Measurements from ENCODE around the gene ZNF358. TPM values are rescaled to one million over a fixed set of nuclear protein-coding genes. Genes with fewer than 3 reads are reported as not detected.
A peak's percentile ranks its signal among the peaks of the same experiment; 100 is the strongest.

The ZNF358 gene
- total and polyA plus RNA-seq, 2 of the 13 experiments (the other 11 are each of a cell fraction or from before 2014, with no cell fraction given), result 9.1 to 37.0 TPM

DNA sequence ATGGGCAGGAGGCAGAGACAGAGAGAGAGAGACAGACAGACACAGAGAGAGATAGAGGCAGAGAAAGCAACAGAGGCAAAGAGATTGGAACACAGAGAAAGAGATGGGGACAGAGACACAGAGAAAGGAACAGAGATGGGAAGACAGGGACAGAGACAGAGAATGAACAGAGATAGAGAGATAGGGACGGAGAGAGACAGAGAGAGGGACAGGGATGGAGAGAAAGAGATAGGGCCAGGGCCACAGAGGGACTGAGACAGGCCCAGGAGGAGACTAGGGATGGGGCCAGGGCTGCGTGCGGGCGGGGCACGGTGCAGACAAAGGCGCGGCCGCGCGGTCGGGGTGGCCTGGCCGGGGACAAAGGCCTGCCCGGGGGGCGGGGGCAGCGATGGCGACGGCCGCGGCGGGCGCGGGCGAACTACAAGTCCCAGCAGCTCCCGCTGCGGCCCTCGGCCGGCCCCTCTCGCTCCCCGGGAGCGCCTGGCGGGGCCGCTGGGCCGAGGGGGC lies at the start of gene ZNF358 (continued):
- peak; percentile 25; the same call in 1 of the 2 replicates for TF ChIP-seq POLR2AphosphoS5 (IDR thresholded peaks at IDR 0.05; ENCODE audit: low read depth, low read length)
- TF ChIP-seq ZNF615 (CRISPR knock-in tag; IDR thresholded peaks at IDR 0.05; ENCODE audit: borderline replicate concordance), result no peak
- no peak for TF ChIP-seq ZNF567 (CRISPR knock-in tag; IDR thresholded peaks at IDR 0.05; ENCODE audit: borderline replicate concordance)
- TF ChIP-seq ZNF7 (CRISPR knock-in tag; IDR thresholded peaks at IDR 0.05), result no peak
- TF ChIP-seq, protein P1, sequence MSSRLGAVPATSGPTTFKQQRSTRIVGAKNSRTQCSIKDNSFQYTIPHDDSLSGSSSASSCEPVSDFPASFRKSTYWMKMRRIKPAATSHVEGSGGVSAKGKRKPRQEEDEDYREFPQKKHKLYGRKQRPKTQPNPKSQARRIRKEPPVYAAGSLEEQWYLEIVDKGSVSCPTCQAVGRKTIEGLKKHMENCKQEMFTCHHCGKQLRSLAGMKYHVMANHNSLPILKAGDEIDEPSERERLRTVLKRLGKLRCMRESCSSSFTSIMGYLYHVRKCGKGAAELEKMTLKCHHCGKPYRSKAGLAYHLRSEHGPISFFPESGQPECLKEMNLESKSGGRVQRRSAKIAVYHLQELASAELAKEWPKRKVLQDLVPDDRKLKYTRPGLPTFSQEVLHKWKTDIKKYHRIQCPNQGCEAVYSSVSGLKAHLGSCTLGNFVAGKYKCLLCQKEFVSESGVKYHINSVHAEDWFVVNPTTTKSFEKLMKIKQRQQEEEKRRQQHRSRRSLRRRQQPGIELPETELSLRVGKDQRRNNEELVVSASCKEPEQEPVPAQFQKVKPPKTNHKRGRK (CRISPR knock-in tag; IDR thresholded peaks at IDR 0.05), result peak; percentile 93
- TF ChIP-seq ZNF12 (CRISPR knock-in tag; IDR thresholded peaks at IDR 0.05), result no peak
- peak; percentile 50; the same call in 1 of the 2 replicates for TF ChIP-seq HNF4G (IDR thresholded peaks at IDR 0.05; ENCODE audit: borderline replicate concordance, low read depth, low read length)
- TF ChIP-seq HNF4G (CRISPR knock-in tag; IDR thresholded peaks at IDR 0.05; ENCODE audit: borderline replicate concordance, low read depth), result no peak
- TF ChIP-seq ZNF772 (CRISPR knock-in tag; IDR thresholded peaks at IDR 0.05), result no peak; the same call in 1 of the 2 replicates
- TF ChIP-seq, protein P2, sequence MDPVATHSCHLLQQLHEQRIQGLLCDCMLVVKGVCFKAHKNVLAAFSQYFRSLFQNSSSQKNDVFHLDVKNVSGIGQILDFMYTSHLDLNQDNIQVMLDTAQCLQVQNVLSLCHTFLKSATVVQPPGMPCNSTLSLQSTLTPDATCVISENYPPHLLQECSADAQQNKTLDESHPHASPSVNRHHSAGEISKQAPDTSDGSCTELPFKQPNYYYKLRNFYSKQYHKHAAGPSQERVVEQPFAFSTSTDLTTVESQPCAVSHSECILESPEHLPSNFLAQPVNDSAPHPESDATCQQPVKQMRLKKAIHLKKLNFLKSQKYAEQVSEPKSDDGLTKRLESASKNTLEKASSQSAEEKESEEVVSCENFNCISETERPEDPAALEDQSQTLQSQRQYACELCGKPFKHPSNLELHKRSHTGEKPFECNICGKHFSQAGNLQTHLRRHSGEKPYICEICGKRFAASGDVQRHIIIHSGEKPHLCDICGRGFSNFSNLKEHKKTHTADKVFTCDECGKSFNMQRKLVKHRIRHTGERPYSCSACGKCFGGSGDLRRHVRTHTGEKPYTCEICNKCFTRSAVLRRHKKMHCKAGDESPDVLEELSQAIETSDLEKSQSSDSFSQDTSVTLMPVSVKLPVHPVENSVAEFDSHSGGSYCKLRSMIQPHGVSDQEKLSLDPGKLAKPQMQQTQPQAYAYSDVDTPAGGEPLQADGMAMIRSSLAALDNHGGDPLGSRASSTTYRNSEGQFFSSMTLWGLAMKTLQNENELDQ (CRISPR knock-in tag; IDR thresholded peaks at IDR 0.05; ENCODE audit: borderline replicate concordance), result 0 out of 2 replicates have a peak, but pooled peaks have one; percentile 25
- TF ChIP-seq PHF20 (CRISPR knock-in tag; IDR thresholded peaks at IDR 0.05), result peak; percentile 41; the same call in 1 of the 2 replicates
- no peak for TF ChIP-seq ZNF773 (CRISPR knock-in tag; IDR thresholded peaks at IDR 0.05; ENCODE audit: borderline replicate concordance)
- TF ChIP-seq ZNF17 (CRISPR knock-in tag; IDR thresholded peaks at IDR 0.05), result no peak
- no peak for TF ChIP-seq ZNF30 (CRISPR knock-in tag; IDR thresholded peaks at IDR 0.05)
- peak; percentile 49; the same call in 1 of the 2 replicates for TF ChIP-seq SOX5 (CRISPR knock-in tag; IDR thresholded peaks at IDR 0.05; ENCODE audit: borderline replicate concordance)
- no peak for TF ChIP-seq MAF1 (CRISPR knock-in tag; IDR thresholded peaks at IDR 0.05; ENCODE audit: borderline replicate concordance)
- TF ChIP-seq GZF1 (CRISPR knock-in tag; IDR thresholded peaks at IDR 0.05), result no peak
- TF ChIP-seq GABPA (IDR thresholded peaks at IDR 0.05; ENCODE audit: low read depth, low read length), result 0 out of 2 replicates have a peak, but pooled peaks have one; percentile 25
- no peak for TF ChIP-seq GABPA (CRISPR knock-in tag; IDR thresholded peaks at IDR 0.05; ENCODE audit: low read depth)
- TF ChIP-seq HOXD1 (CRISPR knock-in tag; IDR thresholded peaks at IDR 0.05), result no peak
- no peak for TF ChIP-seq ZNF10 (CRISPR knock-in tag; IDR thresholded peaks at IDR 0.05; ENCODE audit: borderline replicate concordance, low read depth)
- TF ChIP-seq, protein P3, sequence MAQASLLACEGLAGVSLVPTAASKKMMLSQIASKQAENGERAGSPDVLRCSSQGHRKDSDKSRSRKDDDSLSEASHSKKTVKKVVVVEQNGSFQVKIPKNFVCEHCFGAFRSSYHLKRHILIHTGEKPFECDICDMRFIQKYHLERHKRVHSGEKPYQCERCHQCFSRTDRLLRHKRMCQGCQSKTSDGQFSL (CRISPR knock-in tag; IDR thresholded peaks at IDR 0.05), result no peak
- TF ChIP-seq KLF6 (CRISPR knock-in tag; IDR thresholded peaks at IDR 0.05), result no peak
- TF ChIP-seq ZNF225 (CRISPR knock-in tag; IDR thresholded peaks at IDR 0.05), result no peak
- 0 out of 2 replicates have a peak, but pooled peaks have one; percentile 33 for TF ChIP-seq NFKBIZ (CRISPR knock-in tag; IDR thresholded peaks at IDR 0.05)

Measured in HepG2 (cell line).